GM12872 (cell line): ENCODE data around the gene PCSK5.

Experiments
- CTCF ChIP-seq: IDR thresholded peaks from 3 replicates; pipeline ENCODE4 v1.5.1; 2011; ENCODE audit warnings: low read depth, mild to moderate bottlenecking, low read length, moderate library complexity; ENCODE audit not compliant: insufficient read depth

The PCSK5 gene

GRCh38 chr9:76330034-76330433, 439.6 kb downstream of the PCSK5 start:
- TF ChIP-seq CTCF = no peak

GRCh38 chr9:76333388-76333787, 442.9 kb downstream of the PCSK5 start:
- no peak for TF ChIP-seq CTCF

- TF ChIP-seq CTCF = no peak
Observed at GRCh38 chr9:76333964-76334363, 443.5 kb downstream of the PCSK5 start.

GRCh38 chr9:76336027-76336426, 445.6 kb downstream of the PCSK5 start:
- no peak for TF ChIP-seq CTCF

GRCh38 chr9:76338418-76338817, 447.9 kb downstream of the PCSK5 start:
- no peak for TF ChIP-seq CTCF

- TF ChIP-seq CTCF = no peak
Observed at GRCh38 chr9:76341616-76342015, 451.1 kb downstream of the PCSK5 start.

GRCh38 chr9:76342201-76342600, 451.7 kb downstream of the PCSK5 start:
- no peak for TF ChIP-seq CTCF

GRCh38 chr9:76342858-76343257, 452.4 kb downstream of the PCSK5 start:
- TF ChIP-seq CTCF = no peak
